ENCODE data around the gene KCNT2. TPM values are rescaled to one million over a fixed set of nuclear protein-coding genes. Genes with fewer than 3 reads are reported as not detected.

The KCNT2 gene
- total RNA-seq, 4 donors from 2014 or later: 1.9 to 9.7 (median 6.3) TPM

- TF ChIP-seq, protein P1, sequence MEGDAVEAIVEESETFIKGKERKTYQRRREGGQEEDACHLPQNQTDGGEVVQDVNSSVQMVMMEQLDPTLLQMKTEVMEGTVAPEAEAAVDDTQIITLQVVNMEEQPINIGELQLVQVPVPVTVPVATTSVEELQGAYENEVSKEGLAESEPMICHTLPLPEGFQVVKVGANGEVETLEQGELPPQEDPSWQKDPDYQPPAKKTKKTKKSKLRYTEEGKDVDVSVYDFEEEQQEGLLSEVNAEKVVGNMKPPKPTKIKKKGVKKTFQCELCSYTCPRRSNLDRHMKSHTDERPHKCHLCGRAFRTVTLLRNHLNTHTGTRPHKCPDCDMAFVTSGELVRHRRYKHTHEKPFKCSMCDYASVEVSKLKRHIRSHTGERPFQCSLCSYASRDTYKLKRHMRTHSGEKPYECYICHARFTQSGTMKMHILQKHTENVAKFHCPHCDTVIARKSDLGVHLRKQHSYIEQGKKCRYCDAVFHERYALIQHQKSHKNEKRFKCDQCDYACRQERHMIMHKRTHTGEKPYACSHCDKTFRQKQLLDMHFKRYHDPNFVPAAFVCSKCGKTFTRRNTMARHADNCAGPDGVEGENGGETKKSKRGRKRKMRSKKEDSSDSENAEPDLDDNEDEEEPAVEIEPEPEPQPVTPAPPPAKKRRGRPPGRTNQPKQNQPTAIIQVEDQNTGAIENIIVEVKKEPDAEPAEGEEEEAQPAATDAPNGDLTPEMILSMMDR (IDR thresholded peaks at IDR 0.05; ENCODE audit: low read depth): no peak
Observed at GRCh38 chr1:196305216-196305615, 303.0 kb downstream of the KCNT2 start.

DNA sequence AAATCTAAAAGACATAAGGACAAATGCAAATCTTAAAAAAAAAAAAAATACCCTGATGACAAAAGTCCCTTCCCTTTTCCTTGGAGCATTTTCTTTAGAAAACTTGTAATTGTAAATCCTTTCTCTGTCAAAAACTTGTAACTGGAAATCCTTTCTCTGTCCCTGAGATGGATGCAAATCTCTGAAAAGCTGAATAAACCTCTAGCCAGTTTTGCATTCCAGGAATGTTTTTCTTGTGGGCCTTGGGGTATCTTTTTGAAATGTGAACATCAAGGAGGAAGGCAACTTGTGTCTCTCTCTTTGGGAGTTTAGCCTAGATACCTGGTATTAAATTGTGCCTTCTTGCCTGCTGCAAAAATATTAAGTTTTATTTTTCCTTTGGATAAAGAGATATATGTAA, 305.3 kb downstream of the KCNT2 start:
- TF ChIP-seq, protein P1 (IDR thresholded peaks at IDR 0.05; ENCODE audit: low read depth): no peak

GRCh38 chr1:196302420-196302819, 305.8 kb downstream of the KCNT2 start:
- TF ChIP-seq, protein P1 (IDR thresholded peaks at IDR 0.05; ENCODE audit: low read depth): no peak

DNA sequence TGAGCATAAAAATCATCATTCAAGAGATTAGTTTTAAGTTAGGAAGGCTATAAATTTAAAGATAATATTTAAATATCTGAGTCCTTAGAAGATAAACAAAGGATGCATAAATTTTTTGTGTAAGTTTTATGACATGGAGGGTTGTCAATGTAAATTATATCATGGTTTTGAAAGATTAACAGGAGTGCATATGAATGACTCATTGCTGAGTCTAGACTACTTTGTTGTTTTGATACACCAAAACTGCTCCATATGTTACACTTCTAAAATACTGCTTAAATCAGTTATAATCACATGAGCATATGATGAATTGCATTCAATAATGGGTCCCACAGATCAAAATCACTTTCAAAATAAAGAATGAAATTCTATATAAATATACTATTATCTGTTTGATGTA, 312.5 kb downstream of the KCNT2 start:
- TF ChIP-seq, protein P1 (IDR thresholded peaks at IDR 0.05; ENCODE audit: low read depth): no peak

DNA sequence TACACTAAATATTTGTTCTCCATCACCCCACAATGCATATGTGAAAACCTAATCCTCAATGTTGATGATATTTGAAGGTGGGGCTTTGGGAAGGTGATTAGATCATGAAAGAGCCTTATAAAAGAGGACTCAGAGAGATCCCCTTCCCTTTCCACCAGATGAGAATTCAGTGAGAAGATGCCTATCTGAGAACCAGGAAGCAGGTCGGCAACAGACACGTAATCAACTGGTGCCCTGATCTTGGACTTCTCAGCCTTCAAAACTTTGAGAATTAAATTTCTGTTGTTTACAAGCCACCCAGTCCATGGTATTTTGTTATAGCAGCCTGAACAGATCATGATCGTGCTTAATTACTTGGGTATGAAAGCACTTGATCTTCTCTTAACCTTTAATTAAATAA, 329.4 kb downstream of the KCNT2 start:
- TF ChIP-seq, protein P1 (IDR thresholded peaks at IDR 0.05; ENCODE audit: low read depth): no peak

DNA sequence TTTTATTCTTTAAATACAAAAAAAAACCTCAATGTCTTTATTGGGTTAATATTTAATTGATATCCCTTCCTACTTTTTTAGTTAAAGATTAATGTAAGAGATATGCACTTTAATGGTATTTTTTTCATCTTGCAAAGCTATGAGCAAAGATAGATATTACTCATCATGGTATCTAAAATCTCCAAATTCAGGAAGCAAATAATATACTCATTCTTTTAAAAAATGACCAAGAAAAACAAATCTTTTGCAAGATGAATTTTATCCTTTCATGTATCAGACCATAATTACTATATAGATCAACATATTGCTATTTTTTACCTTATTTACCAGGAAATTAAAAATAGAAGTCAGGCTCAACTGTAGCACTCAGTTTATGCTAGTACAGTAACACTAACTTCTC, 330.4 kb downstream of the KCNT2 start:
- TF ChIP-seq, protein P1 (IDR thresholded peaks at IDR 0.05; ENCODE audit: low read depth): no peak

DNA sequence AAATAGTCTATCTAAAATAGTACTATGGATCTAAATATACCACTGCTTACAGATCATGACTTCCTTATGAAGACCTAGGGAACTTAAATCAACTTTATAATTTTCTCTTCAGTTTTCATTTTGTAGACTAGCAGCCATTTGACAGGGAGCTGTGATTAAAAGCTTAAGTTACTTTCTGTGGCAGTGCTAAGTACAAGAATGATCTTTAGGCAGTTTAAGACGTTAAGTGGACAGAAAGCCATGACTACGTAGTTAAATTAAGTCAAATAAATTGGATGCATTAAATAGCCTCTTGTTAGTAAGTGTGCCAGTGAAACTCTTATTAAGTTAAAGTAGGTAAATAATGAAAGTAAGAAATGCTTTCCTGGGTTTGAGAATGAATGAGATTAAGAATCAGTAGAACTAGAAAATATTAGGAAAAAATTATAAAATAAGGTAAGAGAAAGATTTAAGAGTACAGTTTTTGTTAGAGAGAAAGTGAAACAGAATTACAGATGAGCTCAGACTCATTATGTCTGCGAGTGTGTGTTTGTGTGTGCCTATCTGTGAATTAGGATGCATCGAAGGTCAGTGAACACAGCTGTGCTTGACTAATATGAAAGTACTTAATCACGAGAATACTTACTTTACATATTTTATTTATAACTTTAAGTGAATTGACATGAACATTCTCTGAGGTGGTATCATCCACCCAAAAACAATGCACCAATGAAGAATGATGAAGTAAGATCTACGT, 336.9 kb downstream of the KCNT2 start:
- TF ChIP-seq, protein P1 (IDR thresholded peaks at IDR 0.05; ENCODE audit: low read depth): no peak

Data from subcutaneous adipose tissue (tissue), 4 donors.